Measurements from ENCODE around the gene ADARB1. TPM values are rescaled to one million over a fixed set of nuclear protein-coding genes. Genes with fewer than 3 reads are reported as not detected.

ADARB1 gene
- total RNA-seq, 1 experiment from 2014 or later, result 14.6 TPM

GRCh38 chr21:45148316-45148990 lies 74.1 kb downstream of the ADARB1 start (continued):
- no peak for TF ChIP-seq AFF4 (CRISPR knock-in tag; IDR thresholded peaks at IDR 0.05; ENCODE audit: borderline replicate concordance)
- no peak for TF ChIP-seq GABPB1 (CRISPR knock-in tag; IDR thresholded peaks at IDR 0.05)
- TF ChIP-seq IRF2 (CRISPR knock-in tag; IDR thresholded peaks at IDR 0.05; ENCODE audit: borderline replicate concordance, low read depth), result no peak
- TF ChIP-seq ESRRA (CRISPR knock-in tag; IDR thresholded peaks at IDR 0.05; ENCODE audit: borderline replicate concordance), result no peak
- no peak for TF ChIP-seq E2F1 (CRISPR knock-in tag; IDR thresholded peaks at IDR 0.05)
- TF ChIP-seq RORB (CRISPR knock-in tag; IDR thresholded peaks at IDR 0.05), result no peak
- no peak for TF ChIP-seq NR1H2 (CRISPR knock-in tag; IDR thresholded peaks at IDR 0.05)
- no peak for TF ChIP-seq SMAD3 (CRISPR knock-in tag; IDR thresholded peaks at IDR 0.05; ENCODE audit: borderline replicate concordance)
- no peak for TF ChIP-seq MLX (CRISPR knock-in tag; IDR thresholded peaks at IDR 0.05)
- no peak for TF ChIP-seq OVOL2 (CRISPR knock-in tag; IDR thresholded peaks at IDR 0.05; ENCODE audit: borderline replicate concordance)
- no peak for TF ChIP-seq MAX (CRISPR knock-in tag; IDR thresholded peaks at IDR 0.05)
- TF ChIP-seq ZBTB43 (CRISPR knock-in tag; IDR thresholded peaks at IDR 0.05), result no peak

- ChIA-PET POLR2A (no interaction called here), CTCF (interaction anchor here (1.5 to 4.1 kb wide), 3 partner anchors 9 to 21 kb away, joined by 5 to 40 read pairs (median 9); no protein-coding TSS in a partner anchor)
- no peak for DNase-seq (ENCODE audit: low spot score)
- TF ChIP-seq JAZF1 (CRISPR knock-in tag; IDR thresholded peaks at IDR 0.05), result no peak
- TF ChIP-seq ZBTB43 (CRISPR knock-in tag; IDR thresholded peaks at IDR 0.05), result no peak
- TF ChIP-seq ZBTB21 (CRISPR knock-in tag; IDR thresholded peaks at IDR 0.05; ENCODE audit: borderline replicate concordance), result no peak
- no peak for TF ChIP-seq NFE2L1 (CRISPR knock-in tag; IDR thresholded peaks at IDR 0.05)
- no peak for TF ChIP-seq NFATC4 (CRISPR knock-in tag; IDR thresholded peaks at IDR 0.05)
- Mint-ChIP-seq H3K27me3 (ENCODE audit: low read depth) (no peaks in the 10 kb centered on the region), H3K36me3 (no peaks in the 10 kb centered on the region), H3K9me3 (no peaks in the 10 kb centered on the region), H3K4me3 (no peak overlapping the region), H3K4me1 (0 out of 2 replicates have a peak, but pooled peaks cover 2% of the 10 kb centered on the region), H3K27ac (0 out of 2 replicates have a peak overlapping the region, but pooled peaks have one; percentile 2)
- no peak for ATAC-seq
Observed at GRCh38 chr21:45149021-45149420, 74.6 kb downstream of the ADARB1 start.

Measured in WTC11 (cell line).